Measurements from ENCODE around the gene PMVK.

The PMVK gene

DNA sequence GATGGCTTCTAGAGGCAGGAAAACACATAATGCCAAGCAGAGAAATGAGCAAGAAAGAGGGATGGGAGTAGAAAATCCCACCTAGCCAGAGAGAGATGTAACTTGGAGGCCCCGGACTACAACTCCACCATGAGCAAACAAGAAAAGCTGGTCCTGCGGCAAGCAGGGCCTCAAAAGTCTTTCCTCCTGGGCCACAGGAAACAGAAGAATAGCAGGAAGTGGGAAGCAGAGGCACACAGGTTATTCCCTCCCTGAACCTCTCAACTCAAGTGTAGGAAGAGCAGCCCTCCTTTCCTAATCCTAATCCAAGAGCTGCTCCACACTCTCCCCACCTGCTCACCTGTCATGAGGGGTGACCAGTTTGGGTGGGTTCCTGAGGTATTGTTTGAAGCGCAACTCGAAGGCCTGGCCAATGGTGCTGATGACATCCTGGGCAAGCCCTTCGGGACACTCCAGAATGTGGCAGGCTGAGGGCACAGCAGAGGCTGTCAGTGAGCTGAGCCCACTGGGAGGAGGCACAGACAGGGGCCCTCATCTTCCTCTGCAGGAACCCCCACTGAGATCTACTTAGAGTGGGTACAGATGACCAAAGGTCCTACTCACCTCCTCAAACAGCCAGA, 30.9 kb upstream of the PMVK start:
- Histone ChIP-seq H2BK120ac (ENCODE audit: low read depth, low read length) (no peak overlapping the region), H4K91ac (ENCODE audit: low read depth, low read length, poor library complexity) (no peak overlapping the region), H2AK5ac (ENCODE audit: low read depth, low read length) (no peak overlapping the region), H2BK12ac (ENCODE audit: low read length) (no peak overlapping the region), H3K36me3 (replicated peaks in 1 of 2; ENCODE audit: control insufficient read depth in 2 of 2, insufficient read depth in 2 of 2, low read length in 2 of 2) (peaks cover 26 to 66% of the 10 kb centered on the region in 2 donors), H3K9ac (ENCODE audit: low read depth, low read length, poor library complexity) (peak overlapping the region; percentile 1), H3K27ac (replicated peaks; ENCODE audit: low read length) (no peak overlapping the region), H3K4me1 (ENCODE audit: control insufficient read depth in 2 of 2, insufficient read depth in 1 of 2, low read depth in 1 of 2, low read length in 2 of 2) (peaks cover 23 to 28% of the 10 kb centered on the region in 2 donors), H3K4me2 (ENCODE audit: insufficient read depth, low read length, poor library complexity, severe bottlenecking) (no peak overlapping the region), H3K9me3 (replicated peaks in 1 of 2; ENCODE audit: control insufficient read depth in 2 of 2, insufficient read depth in 1 of 2, low read depth in 1 of 2, low read length in 2 of 2) (no peaks in the 10 kb centered on the region), H3K18ac (ENCODE audit: low read length) (no peak overlapping the region), H2BK5ac (ENCODE audit: low read length) (no peak overlapping the region), H3K23ac (ENCODE audit: low read depth, low read length, poor library complexity) (no peak overlapping the region), H3K4me3 (ENCODE audit: low read length in 2 of 2) (no peak overlapping the region), H3K27me3 (ENCODE audit: control insufficient read depth in 3 of 3, insufficient read depth in 3 of 3, low read depth in 1 of 3, low read length in 3 of 3) (no peaks in the 10 kb centered on the region), H3K79me1 (ENCODE audit: low read depth, low read length) (peaks cover 9% of the 10 kb centered on the region), H2AFZ (ENCODE audit: low read length) (no peak overlapping the region), H4K8ac (ENCODE audit: low read depth, low read length) (no peak overlapping the region), H3K14ac (ENCODE audit: low read length) (no peak overlapping the region), H3K4ac (ENCODE audit: low read length) (no peak overlapping the region), H2BK15ac (ENCODE audit: low read length) (no peak overlapping the region)
- no peak for DNase-seq (ENCODE audit: low spot score)
- no CpG with 5 or more reads among the region's 5 CpGs for WGBS, 2 donors (ENCODE audit: extremely low coverage in 2 of 2, insufficient read length in 2 of 2, insufficient replicate concordance in 1 of 2)

GRCh38 chr1:154966111-154966510, 29.6 kb upstream of the PMVK start:
- no peak overlapping the region for H2AFZ ChIP-seq (ENCODE audit: low read length)
- H4K91ac ChIP-seq (ENCODE audit: low read depth, low read length, poor library complexity), result no peak overlapping the region
- peaks cover 14 to 20% of the 10 kb centered on the region in 2 donors for H3K4me1 ChIP-seq (ENCODE audit: control insufficient read depth in 2 of 2, insufficient read depth in 1 of 2, low read depth in 1 of 2, low read length in 2 of 2)
- no peak overlapping the region for H3K4me2 ChIP-seq (ENCODE audit: insufficient read depth, low read length, poor library complexity, severe bottlenecking)
- no peaks in the 10 kb centered on the region for H3K9me3 ChIP-seq (replicated peaks in 1 of 2; ENCODE audit: control insufficient read depth in 2 of 2, insufficient read depth in 1 of 2, low read depth in 1 of 2, low read length in 2 of 2)
- no CpG with 5 or more reads among the region's 7 CpGs for WGBS, 2 donors (ENCODE audit: extremely low coverage in 2 of 2, insufficient read length in 2 of 2, insufficient replicate concordance in 1 of 2)
- peak overlapping the region; percentile 22 for H3K23ac ChIP-seq (ENCODE audit: low read depth, low read length, poor library complexity)
- no peak overlapping the region for H3K18ac ChIP-seq (ENCODE audit: low read length)
- no peak overlapping the region for H3K4me3 ChIP-seq (ENCODE audit: low read length in 2 of 2)
- no peak overlapping the region for H2BK12ac ChIP-seq (ENCODE audit: low read length)
- H3K36me3 ChIP-seq (replicated peaks in 1 of 2; ENCODE audit: control insufficient read depth in 2 of 2, insufficient read depth in 2 of 2, low read length in 2 of 2), result peaks cover 26 to 68% of the 10 kb centered on the region in 2 donors
- no peak overlapping the region for H2BK120ac ChIP-seq (ENCODE audit: low read depth, low read length)
- H2AK5ac ChIP-seq (ENCODE audit: low read depth, low read length), result no peak overlapping the region
- H3K9ac ChIP-seq (ENCODE audit: low read depth, low read length, poor library complexity), result no peak overlapping the region
- H2BK15ac ChIP-seq (ENCODE audit: low read length), result no peak overlapping the region
- H3K4ac ChIP-seq (ENCODE audit: low read length), result no peak overlapping the region
- H3K79me1 ChIP-seq (ENCODE audit: low read depth, low read length), result peaks cover 9% of the 10 kb centered on the region
- H3K27ac ChIP-seq (replicated peaks; ENCODE audit: low read length), result no peak overlapping the region
- no peak overlapping the region for H4K8ac ChIP-seq (ENCODE audit: low read depth, low read length)
- no peak for DNase-seq (ENCODE audit: low spot score)
- peak overlapping the region; percentile 3 for H2BK5ac ChIP-seq (ENCODE audit: low read length)
- H3K27me3 ChIP-seq (ENCODE audit: control insufficient read depth in 3 of 3, insufficient read depth in 3 of 3, low read depth in 1 of 3, low read length in 3 of 3), result no peaks in the 10 kb centered on the region
- no peak overlapping the region for H3K14ac ChIP-seq (ENCODE audit: low read length)

DNA sequence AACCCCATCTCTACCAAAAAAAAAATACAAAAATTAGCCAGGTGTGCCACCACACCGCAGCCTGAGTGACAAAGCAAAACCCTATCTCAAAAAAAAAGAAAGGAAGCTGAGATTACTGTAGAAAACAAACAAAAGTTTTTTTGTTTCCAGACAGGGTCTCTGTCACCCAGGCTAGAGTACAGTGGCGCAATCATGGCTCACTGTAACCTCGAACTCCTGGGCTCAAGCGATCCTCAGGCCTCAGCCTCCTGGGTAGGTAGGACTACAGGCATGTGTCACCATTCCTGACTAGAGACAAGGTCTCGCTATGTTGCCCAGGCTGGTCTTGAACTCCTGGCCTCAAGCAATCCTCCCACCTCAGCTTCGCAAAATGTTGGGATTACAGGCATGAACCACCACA, 27.8 kb upstream of the PMVK start:
- Histone ChIP-seq H4K91ac (ENCODE audit: low read depth, low read length, poor library complexity) (no peak overlapping the region), H3K36me3 (replicated peaks in 1 of 2; ENCODE audit: control insufficient read depth in 2 of 2, insufficient read depth in 2 of 2, low read length in 2 of 2) (peaks cover 28 to 79% of the 10 kb centered on the region in 2 donors), H3K4me2 (ENCODE audit: insufficient read depth, low read length, poor library complexity, severe bottlenecking) (no peak overlapping the region), H3K9ac (ENCODE audit: low read depth, low read length, poor library complexity) (no peak overlapping the region), H2AFZ (ENCODE audit: low read length) (no peak overlapping the region), H3K4me1 (ENCODE audit: control insufficient read depth in 2 of 2, insufficient read depth in 1 of 2, low read depth in 1 of 2, low read length in 2 of 2) (peaks cover 9 to 19% of the 10 kb centered on the region in 2 donors), H2BK12ac (ENCODE audit: low read length) (no peak overlapping the region), H3K27ac (replicated peaks; ENCODE audit: low read length) (no peak overlapping the region), H2AK5ac (ENCODE audit: low read depth, low read length) (no peak overlapping the region), H2BK120ac (ENCODE audit: low read depth, low read length) (no peak overlapping the region), H2BK15ac (ENCODE audit: low read length) (no peak overlapping the region), H4K8ac (ENCODE audit: low read depth, low read length) (no peak overlapping the region), H3K9me3 (replicated peaks in 1 of 2; ENCODE audit: control insufficient read depth in 2 of 2, insufficient read depth in 1 of 2, low read depth in 1 of 2, low read length in 2 of 2) (no peaks in the 10 kb centered on the region), H3K4ac (ENCODE audit: low read length) (no peak overlapping the region), H3K79me1 (ENCODE audit: low read depth, low read length) (peaks cover 8% of the 10 kb centered on the region), H3K23ac (ENCODE audit: low read depth, low read length, poor library complexity) (no peak overlapping the region), H3K4me3 (ENCODE audit: low read length in 2 of 2) (no peak overlapping the region), H3K14ac (ENCODE audit: low read length) (no peak overlapping the region), H2BK5ac (ENCODE audit: low read length) (no peak overlapping the region), H3K27me3 (ENCODE audit: control insufficient read depth in 3 of 3, insufficient read depth in 3 of 3, low read depth in 1 of 3, low read length in 3 of 3) (no peaks in the 10 kb centered on the region), H3K18ac (ENCODE audit: low read length) (no peak overlapping the region)
- no CpG with 5 or more reads among the region's 6 CpGs for WGBS, 2 donors (ENCODE audit: extremely low coverage in 2 of 2, insufficient read length in 2 of 2, insufficient replicate concordance in 1 of 2)
- DNase-seq (ENCODE audit: low spot score), result no peak

DNA sequence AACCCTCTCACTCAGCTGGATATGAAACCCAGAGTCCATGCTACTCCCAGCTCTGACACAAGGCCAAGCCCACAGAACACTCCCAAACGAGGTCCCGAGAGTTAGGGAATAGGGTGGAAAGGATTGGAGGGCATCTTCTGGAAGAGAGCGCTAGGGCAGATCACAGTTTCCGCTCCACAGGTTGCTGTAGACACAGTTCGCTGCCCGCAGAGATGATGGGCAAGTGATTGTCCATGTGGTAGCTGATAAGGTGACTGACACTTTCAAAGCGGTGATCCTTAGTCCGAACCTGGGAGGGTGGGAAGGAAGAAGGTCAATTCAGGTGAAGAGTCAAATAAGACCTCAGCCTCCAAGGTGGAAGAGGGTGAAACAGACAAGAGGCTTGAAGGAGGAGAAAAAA, 27.1 kb upstream of the PMVK start:
- Histone ChIP-seq H3K4me1 (ENCODE audit: control insufficient read depth in 2 of 2, insufficient read depth in 1 of 2, low read depth in 1 of 2, low read length in 2 of 2) (peaks cover 5 to 13% of the 10 kb centered on the region in 2 donors), H3K23ac (ENCODE audit: low read depth, low read length, poor library complexity) (no peak overlapping the region), H3K79me1 (ENCODE audit: low read depth, low read length) (peaks cover 11% of the 10 kb centered on the region), H3K4ac (ENCODE audit: low read length) (no peak overlapping the region), H3K14ac (ENCODE audit: low read length) (no peak overlapping the region), H3K18ac (ENCODE audit: low read length) (no peak overlapping the region), H3K27me3 (ENCODE audit: control insufficient read depth in 3 of 3, insufficient read depth in 3 of 3, low read depth in 1 of 3, low read length in 3 of 3) (no peaks in the 10 kb centered on the region), H4K91ac (ENCODE audit: low read depth, low read length, poor library complexity) (no peak overlapping the region), H4K8ac (ENCODE audit: low read depth, low read length) (no peak overlapping the region), H2BK120ac (ENCODE audit: low read depth, low read length) (no peak overlapping the region), H2BK5ac (ENCODE audit: low read length) (no peak overlapping the region), H3K4me3 (ENCODE audit: low read length in 2 of 2) (no peak overlapping the region), H3K9ac (ENCODE audit: low read depth, low read length, poor library complexity) (no peak overlapping the region), H2BK15ac (ENCODE audit: low read length) (no peak overlapping the region), H2AFZ (ENCODE audit: low read length) (no peak overlapping the region), H3K27ac (replicated peaks; ENCODE audit: low read length) (no peak overlapping the region), H3K36me3 (replicated peaks in 1 of 2; ENCODE audit: control insufficient read depth in 2 of 2, insufficient read depth in 2 of 2, low read length in 2 of 2) (peaks cover 34 to 82% of the 10 kb centered on the region in 2 donors), H2BK12ac (ENCODE audit: low read length) (no peak overlapping the region), H3K4me2 (ENCODE audit: insufficient read depth, low read length, poor library complexity, severe bottlenecking) (no peak overlapping the region), H2AK5ac (ENCODE audit: low read depth, low read length) (no peak overlapping the region), H3K9me3 (replicated peaks in 1 of 2; ENCODE audit: control insufficient read depth in 2 of 2, insufficient read depth in 1 of 2, low read depth in 1 of 2, low read length in 2 of 2) (no peaks in the 10 kb centered on the region)
- no CpG with 5 or more reads among the region's 8 CpGs for WGBS, 2 donors (ENCODE audit: extremely low coverage in 2 of 2, insufficient read length in 2 of 2, insufficient replicate concordance in 1 of 2)
- no peak for DNase-seq (ENCODE audit: low spot score)

Data from neuronal stem cell (in vitro differentiated cells).